ENCODE measurements around the gene SLC1A6. TPM values are rescaled to one million over a fixed set of nuclear protein-coding genes. Genes with fewer than 3 reads are reported as not detected.

The SLC1A6 gene
- total RNA-seq, 1 donor = not detected

DNA sequence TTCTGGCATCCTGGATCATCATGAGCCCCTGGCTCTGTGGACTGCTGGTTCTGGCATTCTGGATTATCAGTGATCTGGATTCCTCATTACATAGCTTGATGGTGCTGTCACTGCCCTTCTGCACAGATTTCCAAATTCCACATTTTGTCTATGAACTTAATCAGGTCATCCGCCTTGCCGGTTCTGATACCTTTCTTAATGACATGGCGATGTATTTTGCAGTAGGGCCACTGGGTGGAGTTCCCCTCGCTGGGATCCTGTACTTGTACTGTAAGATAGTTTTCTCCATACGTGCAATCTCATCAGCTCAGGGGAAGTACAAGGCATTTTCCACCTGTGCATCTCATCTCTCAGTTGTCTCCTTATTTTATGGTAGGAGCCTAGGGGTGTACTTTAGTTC is 62.8 kb downstream of the SLC1A6 start:
- no peak for DNase-seq (ENCODE audit: low read depth)
- no peak overlapping the region for H3K4me3 ChIP-seq (ENCODE audit: low read depth, low read length)
- TF ChIP-seq, protein P1, sequence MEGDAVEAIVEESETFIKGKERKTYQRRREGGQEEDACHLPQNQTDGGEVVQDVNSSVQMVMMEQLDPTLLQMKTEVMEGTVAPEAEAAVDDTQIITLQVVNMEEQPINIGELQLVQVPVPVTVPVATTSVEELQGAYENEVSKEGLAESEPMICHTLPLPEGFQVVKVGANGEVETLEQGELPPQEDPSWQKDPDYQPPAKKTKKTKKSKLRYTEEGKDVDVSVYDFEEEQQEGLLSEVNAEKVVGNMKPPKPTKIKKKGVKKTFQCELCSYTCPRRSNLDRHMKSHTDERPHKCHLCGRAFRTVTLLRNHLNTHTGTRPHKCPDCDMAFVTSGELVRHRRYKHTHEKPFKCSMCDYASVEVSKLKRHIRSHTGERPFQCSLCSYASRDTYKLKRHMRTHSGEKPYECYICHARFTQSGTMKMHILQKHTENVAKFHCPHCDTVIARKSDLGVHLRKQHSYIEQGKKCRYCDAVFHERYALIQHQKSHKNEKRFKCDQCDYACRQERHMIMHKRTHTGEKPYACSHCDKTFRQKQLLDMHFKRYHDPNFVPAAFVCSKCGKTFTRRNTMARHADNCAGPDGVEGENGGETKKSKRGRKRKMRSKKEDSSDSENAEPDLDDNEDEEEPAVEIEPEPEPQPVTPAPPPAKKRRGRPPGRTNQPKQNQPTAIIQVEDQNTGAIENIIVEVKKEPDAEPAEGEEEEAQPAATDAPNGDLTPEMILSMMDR (IDR thresholded peaks at IDR 0.05; ENCODE audit: insufficient read depth, low read length) = no peak

DNA sequence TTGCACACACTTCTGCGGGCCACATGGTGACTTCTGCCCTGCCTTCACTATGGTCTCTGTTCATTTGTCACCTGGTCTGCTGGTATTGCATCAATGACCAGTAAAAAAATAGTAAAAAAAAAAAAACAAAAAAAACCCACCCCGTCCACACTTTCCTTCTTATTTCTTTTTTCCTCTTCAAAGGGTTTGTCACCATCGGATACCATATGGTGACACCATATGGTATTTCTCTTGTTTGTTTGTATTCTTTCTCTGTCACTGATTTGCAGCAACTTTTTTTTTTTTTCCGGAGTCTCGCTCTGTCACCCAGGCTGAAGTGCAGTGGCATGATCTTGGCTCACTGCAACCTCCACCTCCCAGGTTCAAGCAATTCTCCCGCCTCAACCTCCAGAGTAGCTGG is 64.5 kb downstream of the SLC1A6 start:
- no peak overlapping the region for H3K4me3 ChIP-seq (ENCODE audit: low read depth, low read length)
- TF ChIP-seq, protein P1 (IDR thresholded peaks at IDR 0.05; ENCODE audit: insufficient read depth, low read length) = no peak
- no peak for DNase-seq (ENCODE audit: low read depth)

DNA sequence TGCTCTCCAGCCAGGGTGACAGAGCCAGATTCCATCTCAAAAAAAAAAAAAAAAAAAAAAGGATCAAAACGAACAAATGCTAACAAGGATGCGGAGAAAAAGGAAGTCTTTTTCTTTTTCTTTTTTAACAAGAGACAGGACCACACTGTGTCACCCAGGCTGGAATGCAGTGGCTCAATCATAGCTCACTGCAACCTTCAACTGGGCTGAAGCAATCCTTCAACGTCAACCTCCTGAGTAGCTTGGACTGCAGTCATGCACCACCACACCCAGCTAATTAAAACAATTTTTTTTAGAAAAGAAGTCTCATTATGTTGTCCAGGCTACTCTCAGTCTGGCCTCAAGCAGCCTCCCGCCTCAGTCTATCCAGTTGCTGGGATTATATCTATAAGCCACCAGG is 73.0 kb downstream of the SLC1A6 start:
- no peak overlapping the region for H3K4me3 ChIP-seq (ENCODE audit: low read depth, low read length)
- no peak for DNase-seq (ENCODE audit: low read depth)
- TF ChIP-seq, protein P1 (IDR thresholded peaks at IDR 0.05; ENCODE audit: insufficient read depth, low read length) = no peak

DNA sequence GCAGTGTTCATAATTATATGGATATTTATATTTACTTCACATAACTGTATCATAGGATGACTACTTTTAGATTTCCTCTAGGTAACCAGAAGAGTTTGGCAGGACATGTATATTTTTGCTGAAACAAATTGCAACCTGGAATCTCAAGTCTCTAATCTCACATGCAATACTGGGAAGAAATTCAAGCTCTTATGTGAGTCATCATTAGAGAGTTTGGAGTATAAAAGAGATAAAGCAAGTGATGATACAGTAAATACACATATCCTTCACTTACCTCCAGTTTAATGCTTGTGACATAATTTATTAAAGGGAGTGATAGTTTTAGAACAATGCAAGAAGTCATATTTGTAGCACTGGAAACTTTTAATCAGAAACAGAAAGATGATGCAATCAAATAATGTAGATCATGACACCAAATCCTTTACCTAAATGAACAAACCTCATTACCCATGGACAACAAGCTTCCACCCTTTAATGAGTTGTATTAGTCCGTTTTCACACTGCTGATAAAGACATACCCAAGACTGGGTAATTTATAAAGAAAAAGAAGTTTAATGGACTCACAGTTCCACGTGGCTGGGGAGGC is 77.9 kb downstream of the SLC1A6 start:
- DNase-seq (ENCODE audit: low read depth) = peak; percentile 1
- no peak overlapping the region for H3K4me3 ChIP-seq (ENCODE audit: low read depth, low read length)
- TF ChIP-seq, protein P1 (IDR thresholded peaks at IDR 0.05; ENCODE audit: insufficient read depth, low read length) = no peak

Other genes with a start within 250 kb of the SLC1A6 start
- gene ADGRE2, start 201.3 kb downstream of the SLC1A6 start, total RNA-seq (ENCODE audit: low replicate concordance) = 0.09 TPM in 1 of 2 replicates, not detected in the other
- not detected in 2 replicates for gene OR7A5, start 144.7 kb downstream of the SLC1A6 start, total RNA-seq (ENCODE audit: low replicate concordance)
- not detected in 2 replicates for gene OR7C1, start 144.7 kb downstream of the SLC1A6 start, total RNA-seq (ENCODE audit: low replicate concordance)
- gene OR7A10, start 130.9 kb downstream of the SLC1A6 start, total RNA-seq (ENCODE audit: low replicate concordance) = not detected in 2 replicates
- not detected in 2 replicates for gene OR7A17, start 93.7 kb downstream of the SLC1A6 start, total RNA-seq (ENCODE audit: low replicate concordance)
- not detected in 2 replicates for gene OR7C2, start 38.4 kb downstream of the SLC1A6 start, total RNA-seq (ENCODE audit: low replicate concordance)
- gene CASP14, start 69.6 kb upstream of the SLC1A6 start, total RNA-seq (ENCODE audit: low replicate concordance) = not detected in 2 replicates
- gene OR1I1, start 102.3 kb upstream of the SLC1A6 start, total RNA-seq (ENCODE audit: low replicate concordance) = not detected in 2 replicates
- 36.2 and 46.9 TPM in 2 replicates for gene SYDE1, start 127.5 kb upstream of the SLC1A6 start, total RNA-seq (ENCODE audit: low replicate concordance)
- gene NOTCH3, start 221.1 kb upstream of the SLC1A6 start, total RNA-seq (ENCODE audit: low replicate concordance) = 39.4 and 44.4 TPM in 2 replicates

Measured in fibroblast of the aortic adventitia (primary cell).